HepG2 (cell line): ENCODE results near the gene MFAP5.

Source experiments
- CTCF ChIP-seq: sonication (generic); formaldehyde crosslinking; IDR thresholded peaks from 2 replicates; pipeline ENCODE4 v1.5.0; 2020; ENCODE audit warnings: mild to moderate bottlenecking, missing genetic modification reagents, moderate library complexity
- E2F1 ChIP-seq: sonication (generic); formaldehyde crosslinking; IDR thresholded peaks from 2 replicates; pipeline ENCODE4 v1.5.0; 2020; ENCODE audit warnings: missing genetic modification reagents
- EZH2 ChIP-seq: conservative IDR thresholded peaks from 2 replicates; pipeline ENCODE4 v1.6.1; 2012; ENCODE audit warnings: mild to moderate bottlenecking, low read depth, low read length, moderate library complexity
- HMG20B ChIP-seq: conservative IDR thresholded peaks from 2 replicates; pipeline ENCODE4 v1.6.1; 2016; ENCODE audit warnings: missing genetic modification reagents, missing compliant biosample characterization
- MTERF4 ChIP-seq: sonication (generic); formaldehyde crosslinking; IDR thresholded peaks from 2 replicates; pipeline ENCODE4 v1.8.0; 2023; ENCODE audit warnings: mild to moderate bottlenecking, missing genetic modification reagents
- NFE2 ChIP-seq: sonication (generic); formaldehyde crosslinking; IDR thresholded peaks from 2 replicates; pipeline ENCODE4 v1.4.0; 2020; ENCODE audit warnings: missing genetic modification reagents
- POLR2A ChIP-seq, 2 experiments: IDR thresholded peaks; 2 replicates each; pipeline ENCODE4 v1.6.1; 2011; ENCODE audit warnings: low read depth in 2 of 2, low read length in 2 of 2, mild to moderate bottlenecking in 1 of 2, moderate library complexity in 1 of 2; ENCODE audit not compliant: insufficient read depth in 1 of 2
- ZNF543 ChIP-seq: sonication (generic); formaldehyde crosslinking; IDR thresholded peaks from 2 replicates; pipeline ENCODE4 v1.4.0; 2020; ENCODE audit warnings: mild to moderate bottlenecking, missing genetic modification reagents

- TF ChIP-seq ZNF543 (CRISPR knock-in tag) (no peak), E2F1 (CRISPR knock-in tag) (no peak), EZH2 (no peak), NFE2 (CRISPR knock-in tag) (no peak), HMG20B (CRISPR knock-in tag) (no peak), POLR2A (IDR thresholded peaks at IDR 0.05; ENCODE audit: insufficient read depth in 1 of 2, low read depth in 2 of 2, low read length in 2 of 2) (no peak), MTERF4 (CRISPR knock-in tag) (no peak), CTCF (no peak)
Measured at GRCh38 chr12:8644345-8645248, 18.0 kb downstream of the MFAP5 start.
